ENCODE measurements around the gene TRAPPC1. TPM values are rescaled to one million over a fixed set of nuclear protein-coding genes. Genes with fewer than 3 reads are reported as not detected.
A peak's percentile ranks its signal among the peaks of the same experiment; 100 is the strongest.

The TRAPPC1 gene
- total RNA-seq, 1 donor from 2014 or later, result 129 TPM

- no peaks in the 10 kb centered on the region for H3K9me3 Mint-ChIP-seq
- peak overlapping the region; percentile 92 for H3K27ac Mint-ChIP-seq
- intact Hi-C loops (cut with micrococcal nuclease), result loop anchor here (1.0 to 5.0 kb wide), 10 partner anchors 10 to 451 kb away; partner anchors contain the start of genes NAA38, RANGRF, RPL26 and SAT2
- no peak for TF ChIP-seq CTCF (IDR thresholded peaks at IDR 0.05)
- POLR2A ChIA-PET, result interaction anchor here (0.6 to 3.9 kb wide), 21 partner anchors 9 to 507 kb away, joined by 3 to 58 read pairs (median 6); partner anchors contain the start of genes CTC1, CYB5D1, KDM6B and NAA38
- no peaks in the 10 kb centered on the region for H3K27me3 Mint-ChIP-seq
- peaks cover 44% of the 10 kb centered on the region for H3K36me3 Mint-ChIP-seq (ENCODE audit: low read depth)
- H3K4me3 Mint-ChIP-seq, result peak overlapping the region; percentile 97
- CTCF ChIA-PET, result interaction anchor here (0.8 to 3.8 kb wide), 10 partner anchors 12 to 245 kb away, joined by 3 to 29 read pairs (median 5); partner anchors contain the start of genes RNF227 and TP53
- peak; percentile 20 for ATAC-seq (ENCODE audit: low read depth)
- peak; percentile 24 for DNase-seq
- peaks cover 48% of the 10 kb centered on the region for H3K4me1 Mint-ChIP-seq
Observed at GRCh38 chr17:7932483-7932891, 741 bp upstream of the TRAPPC1 start.

DNA sequence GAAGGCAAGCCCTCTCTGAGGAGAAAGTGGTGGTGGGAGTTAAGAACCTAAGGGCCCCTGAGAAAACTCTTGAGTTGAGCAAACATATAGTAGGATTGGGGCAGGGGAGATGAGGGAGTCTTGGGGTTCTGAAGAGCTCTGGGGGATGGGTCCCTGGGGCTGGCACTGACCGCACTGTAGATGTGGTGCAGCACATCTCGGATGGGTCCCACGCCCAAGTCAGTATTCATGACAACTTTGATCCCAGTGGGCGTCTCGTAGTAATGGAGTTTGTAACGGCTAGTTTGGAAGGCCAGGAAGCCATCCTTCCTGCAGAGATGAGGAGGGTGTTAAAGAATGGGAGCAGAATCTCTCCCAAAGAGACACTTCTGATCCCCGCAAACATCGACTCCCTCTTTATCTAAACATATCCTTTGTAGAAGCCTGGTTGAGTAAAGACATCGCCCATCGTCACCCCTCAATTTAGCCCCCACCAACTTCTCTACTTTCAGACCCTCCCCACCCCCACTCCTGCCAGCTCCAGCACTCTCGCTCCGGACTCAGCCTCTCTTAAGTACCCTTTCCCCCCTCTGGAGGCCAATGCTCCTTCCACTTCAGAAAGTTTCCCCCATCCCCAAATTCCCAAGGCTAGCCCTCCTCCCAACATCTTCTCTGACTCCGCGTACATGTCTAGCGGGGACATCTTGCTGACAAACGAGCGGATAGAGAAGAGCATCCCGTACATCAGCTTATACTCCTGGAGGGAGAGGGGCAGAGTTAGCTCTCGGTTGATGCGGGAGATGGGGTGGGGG is 710 bp downstream of the TRAPPC1 start:
- Mint-ChIP-seq H3K27me3 (no peaks in the 10 kb centered on the region), H3K4me3 (peak overlapping the region; percentile 97), H3K27ac (peak overlapping the region; percentile 92), H3K4me1 (peaks cover 48% of the 10 kb centered on the region), H3K36me3 (ENCODE audit: low read depth) (peaks cover 30% of the 10 kb centered on the region), H3K9me3 (no peaks in the 10 kb centered on the region)
- POLR2A ChIA-PET, result interaction anchor here (0.6 to 3.9 kb wide), 16 partner anchors 14 to 447 kb away, joined by 3 to 58 read pairs (median 11); partner anchors contain the start of genes CYB5D1, KDM6B, NAA38 and POLR2A
- intact Hi-C loops (cut with micrococcal nuclease), result loop anchor here (5.0 kb wide), 1 partner anchor 356 kb away; the partner anchor contains the start of gene RANGRF
- TF ChIP-seq CTCF (IDR thresholded peaks at IDR 0.05), result no peak
- ATAC-seq (ENCODE audit: low read depth) (no peak), DNase-seq (no peak)
- CTCF ChIA-PET, result interaction anchor here (0.9 to 3.8 kb wide), 4 partner anchors 16 to 126 kb away, joined by 4 to 29 read pairs (median 8); partner anchors contain the start of gene RNF227

DNA sequence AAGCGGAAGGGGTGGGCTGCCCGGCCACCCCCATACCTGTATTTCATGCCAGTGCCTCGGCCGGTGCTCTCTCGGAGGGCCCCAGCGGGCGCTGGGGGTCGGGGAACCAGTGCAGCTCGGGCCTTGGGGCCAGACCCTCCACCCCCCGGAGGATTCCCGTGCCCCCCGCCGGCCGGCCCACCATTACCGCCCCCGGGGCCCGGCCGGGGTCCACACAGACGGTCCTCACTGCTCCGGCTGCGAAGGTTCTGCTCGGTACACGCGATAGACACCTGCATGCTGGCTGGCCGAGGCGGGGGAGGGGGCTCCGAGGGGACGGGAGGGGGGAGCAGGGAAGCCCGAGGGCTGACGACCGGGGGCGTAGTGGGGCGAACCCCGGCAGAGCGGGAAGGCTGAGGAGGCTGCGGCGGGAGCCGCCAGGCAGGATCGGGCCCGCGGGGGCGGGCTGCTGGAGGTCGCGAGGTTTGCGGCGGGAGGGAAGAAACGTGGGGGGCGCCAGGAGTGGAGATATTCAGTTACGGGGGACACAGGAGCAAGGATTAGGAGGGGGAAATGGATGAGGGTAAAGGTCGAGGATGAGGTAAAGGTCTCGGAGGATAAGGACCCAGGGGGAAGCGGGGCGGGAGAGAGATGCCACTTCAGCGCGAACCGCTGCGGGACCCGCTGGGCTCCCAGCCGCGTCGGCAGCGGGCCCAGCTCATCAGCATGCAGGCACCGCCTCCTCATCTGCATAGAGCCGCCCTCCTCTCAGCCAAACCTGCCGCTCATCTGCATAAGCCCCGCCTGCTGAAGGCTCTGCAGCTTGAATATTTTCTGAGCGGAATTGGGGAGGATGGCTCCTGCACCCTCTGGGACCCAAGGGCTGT is 2.4 kb downstream of the TRAPPC1 start, which contains the start of gene KCNAB3:
KCNAB3 (minus strand) TSS at position 699 of the 866 bp plus-strand sequence; CDS start at position 278, 421 bp downstream.
- POLR2A ChIA-PET, result interaction anchor here (0.7 to 1.5 kb wide), 3 partner anchors 11 to 87 kb away, joined by 3 to 7 read pairs (median 3); partner anchors contain the start of gene RNF227
- peaks cover 45% of the 10 kb centered on the region for H3K4me1 Mint-ChIP-seq
- intact Hi-C loops (cut with micrococcal nuclease), result loop anchor here (5.0 kb wide), 1 partner anchor 358 kb away; the partner anchor contains the start of gene RANGRF
- H3K27ac Mint-ChIP-seq, result no peak within 1 kb of the TSS
- no peaks in the 10 kb centered on the region for H3K9me3 Mint-ChIP-seq
- TF ChIP-seq CTCF (IDR thresholded peaks at IDR 0.05), result no peak
- H3K27me3 Mint-ChIP-seq, result no peaks in the 10 kb centered on the region
- peaks cover 25% of the 10 kb centered on the region for H3K36me3 Mint-ChIP-seq (ENCODE audit: low read depth)
- DNase-seq, result peak; percentile 47
- no peak for ATAC-seq (ENCODE audit: low read depth)
- H3K4me3 Mint-ChIP-seq, result peak within 1 kb of the TSS; percentile 97
- CTCF ChIA-PET, result no interaction called here

DNA sequence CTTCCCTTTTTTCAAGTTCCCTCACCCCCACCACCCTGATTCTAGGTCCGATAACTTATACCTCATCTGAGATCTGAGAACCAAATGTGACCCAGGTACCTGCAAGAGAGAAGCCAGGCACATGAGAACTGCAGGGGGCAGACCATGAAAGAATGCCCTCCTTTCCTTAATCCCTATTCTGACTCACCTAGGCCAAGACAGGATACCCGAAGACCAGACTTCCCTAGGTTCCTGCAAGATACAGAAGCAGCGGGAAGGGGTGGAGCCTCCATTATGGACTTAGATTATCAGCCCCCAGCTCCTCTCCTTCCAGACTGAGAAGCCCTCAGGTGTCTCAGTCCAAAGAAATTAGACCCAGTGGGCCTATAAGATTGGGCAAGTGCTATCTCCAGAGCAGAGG is 4.2 kb downstream of the TRAPPC1 start:
- H3K27ac Mint-ChIP-seq, result no peak overlapping the region
- POLR2A ChIA-PET, result interaction anchor here (3.0 kb wide), 1 partner anchor 12 kb away, joined by 11 read pairs; the partner anchor contains the start of gene RNF227
- CTCF ChIA-PET, result no interaction called here
- H3K9me3 Mint-ChIP-seq, result no peaks in the 10 kb centered on the region
- peaks cover 38% of the 10 kb centered on the region for H3K4me1 Mint-ChIP-seq
- intact Hi-C loops (cut with micrococcal nuclease), result no loop called here
- no peak for DNase-seq
- no peak for ATAC-seq (ENCODE audit: low read depth)
- no peak overlapping the region for H3K4me3 Mint-ChIP-seq
- H3K36me3 Mint-ChIP-seq (ENCODE audit: low read depth), result peaks cover 25% of the 10 kb centered on the region
- no peaks in the 10 kb centered on the region for H3K27me3 Mint-ChIP-seq
- no peak for TF ChIP-seq CTCF (IDR thresholded peaks at IDR 0.05)

Measured in activated B cell treated with CpG ODN at 0.5 μM for 24 hours (primary cell).